Measurements from ENCODE around the gene SPTBN1.

Gene SPTBN1

DNA sequence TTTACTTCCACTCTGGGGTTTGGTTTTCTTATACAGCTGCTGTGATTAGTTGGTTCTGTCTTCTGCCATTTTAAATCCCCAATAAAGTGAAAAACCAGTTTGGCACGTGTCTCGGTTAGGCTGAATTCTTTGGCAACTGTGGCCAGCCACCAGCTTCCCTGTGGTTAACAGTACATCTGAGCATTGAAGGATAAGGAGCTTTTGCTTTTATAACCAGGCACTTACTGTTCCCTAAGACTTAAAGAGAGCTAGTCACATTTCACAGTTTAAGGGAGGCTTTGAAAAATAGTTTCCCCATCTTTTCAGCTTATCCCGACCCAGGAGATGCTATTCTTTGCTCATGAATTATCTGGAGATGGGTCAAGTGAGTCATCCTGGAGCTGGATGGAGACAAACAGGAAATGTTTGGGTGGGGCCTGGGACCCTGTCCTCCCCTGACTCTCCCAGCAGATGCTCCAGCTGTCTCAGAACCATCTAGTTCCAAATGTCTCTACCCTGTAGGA, 210.1 kb downstream of the SPTBN1 start:
- no peaks in the 10 kb centered on the region for H3K4me1 ChIP-seq (ENCODE audit: low read length)
- TF ChIP-seq, protein P1, sequence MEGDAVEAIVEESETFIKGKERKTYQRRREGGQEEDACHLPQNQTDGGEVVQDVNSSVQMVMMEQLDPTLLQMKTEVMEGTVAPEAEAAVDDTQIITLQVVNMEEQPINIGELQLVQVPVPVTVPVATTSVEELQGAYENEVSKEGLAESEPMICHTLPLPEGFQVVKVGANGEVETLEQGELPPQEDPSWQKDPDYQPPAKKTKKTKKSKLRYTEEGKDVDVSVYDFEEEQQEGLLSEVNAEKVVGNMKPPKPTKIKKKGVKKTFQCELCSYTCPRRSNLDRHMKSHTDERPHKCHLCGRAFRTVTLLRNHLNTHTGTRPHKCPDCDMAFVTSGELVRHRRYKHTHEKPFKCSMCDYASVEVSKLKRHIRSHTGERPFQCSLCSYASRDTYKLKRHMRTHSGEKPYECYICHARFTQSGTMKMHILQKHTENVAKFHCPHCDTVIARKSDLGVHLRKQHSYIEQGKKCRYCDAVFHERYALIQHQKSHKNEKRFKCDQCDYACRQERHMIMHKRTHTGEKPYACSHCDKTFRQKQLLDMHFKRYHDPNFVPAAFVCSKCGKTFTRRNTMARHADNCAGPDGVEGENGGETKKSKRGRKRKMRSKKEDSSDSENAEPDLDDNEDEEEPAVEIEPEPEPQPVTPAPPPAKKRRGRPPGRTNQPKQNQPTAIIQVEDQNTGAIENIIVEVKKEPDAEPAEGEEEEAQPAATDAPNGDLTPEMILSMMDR (IDR thresholded peaks at IDR 0.05; ENCODE audit: low read depth, low read length): no peak
- TF ChIP-seq EZH2phosphoT487 (IDR thresholded peaks at IDR 0.05; ENCODE audit: low read depth): no peak
- no peaks in the 10 kb centered on the region for H4K20me1 ChIP-seq (ENCODE audit: insufficient read depth, low read length)
- H2AFZ ChIP-seq (ENCODE audit: low read depth, low read length): no peak overlapping the region
- H3K9ac ChIP-seq (ENCODE audit: low read length): no peak overlapping the region
- peaks cover 11% of the 10 kb centered on the region for H3K36me3 ChIP-seq (replicated peaks; ENCODE audit: low read depth, low read length)
- H3K4me3 ChIP-seq (ENCODE audit: low read length): no peak overlapping the region
- no peaks in the 10 kb centered on the region for H3K27me3 ChIP-seq (ENCODE audit: low read depth, low read length)
- H3K79me2 ChIP-seq (ENCODE audit: low read length): no peaks in the 10 kb centered on the region
- H3K9me3 ChIP-seq (ENCODE audit: insufficient read depth, low read length): no peaks in the 10 kb centered on the region
- no peak overlapping the region for H3K27ac ChIP-seq (ENCODE audit: low read length)
- no peak overlapping the region for H3K4me2 ChIP-seq (ENCODE audit: low read length)

DNA sequence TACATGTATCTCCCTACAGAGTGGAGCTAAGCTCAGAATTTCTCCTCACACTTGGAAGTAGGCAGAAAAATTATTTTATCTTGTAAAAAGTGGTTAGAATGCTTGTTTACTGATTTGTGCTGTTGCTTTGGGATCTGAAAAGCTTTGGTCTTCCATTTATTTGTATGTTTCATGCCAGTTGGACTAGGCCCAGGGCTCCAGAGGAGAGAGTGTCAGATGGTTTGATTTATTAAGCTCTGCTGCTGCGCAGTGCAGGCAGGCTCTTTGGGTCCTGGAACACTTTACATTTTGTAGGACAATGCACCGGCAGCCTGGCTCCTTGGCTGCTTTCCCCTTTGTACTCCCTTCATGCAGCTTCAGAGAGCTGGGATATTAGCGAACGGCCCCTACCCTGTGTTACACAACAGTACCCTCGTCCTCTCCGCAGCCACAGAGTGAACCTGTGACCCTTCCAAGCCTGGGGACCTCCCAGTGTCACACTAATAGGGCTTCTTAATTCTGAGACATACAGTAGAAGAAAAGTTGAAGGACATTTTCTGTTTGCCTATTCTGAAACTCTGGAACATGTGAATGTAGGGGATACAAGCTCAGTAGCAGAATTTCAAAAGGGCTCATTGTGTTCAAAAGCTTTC, 210.6 kb downstream of the SPTBN1 start:
- Histone ChIP-seq H2AFZ (ENCODE audit: low read depth, low read length) (no peak overlapping the region), H3K27me3 (ENCODE audit: low read depth, low read length) (no peaks in the 10 kb centered on the region), H3K4me3 (ENCODE audit: low read length) (no peak overlapping the region), H3K4me2 (ENCODE audit: low read length) (no peak overlapping the region), H3K36me3 (replicated peaks; ENCODE audit: low read depth, low read length) (peaks cover 11% of the 10 kb centered on the region), H4K20me1 (ENCODE audit: insufficient read depth, low read length) (no peaks in the 10 kb centered on the region), H3K79me2 (ENCODE audit: low read length) (no peaks in the 10 kb centered on the region), H3K9ac (ENCODE audit: low read length) (no peak overlapping the region), H3K27ac (ENCODE audit: low read length) (no peak overlapping the region), H3K4me1 (ENCODE audit: low read length) (no peaks in the 10 kb centered on the region), H3K9me3 (ENCODE audit: insufficient read depth, low read length) (no peaks in the 10 kb centered on the region)
- TF ChIP-seq, protein P1 (IDR thresholded peaks at IDR 0.05; ENCODE audit: low read depth, low read length): no peak
- TF ChIP-seq EZH2phosphoT487 (IDR thresholded peaks at IDR 0.05; ENCODE audit: low read depth): no peak

DNA sequence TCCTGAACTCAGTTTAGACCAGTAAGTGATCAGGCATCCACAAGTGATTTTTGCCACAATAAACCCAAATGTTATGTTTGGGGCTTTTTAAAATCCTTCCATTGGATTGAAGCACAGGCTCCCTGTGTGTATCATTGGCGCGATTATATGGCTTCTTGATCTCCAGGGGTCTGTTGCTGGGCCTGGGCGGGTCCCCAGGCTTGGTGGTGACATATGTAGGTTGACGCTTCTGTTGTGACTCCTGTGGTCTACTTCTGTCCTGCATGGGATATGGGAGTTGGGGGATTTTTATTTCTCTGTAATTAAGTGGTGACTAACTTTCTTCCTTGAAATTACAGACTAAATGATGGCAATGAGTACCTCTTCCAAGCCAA, 211.1 kb downstream of the SPTBN1 start:
- Histone ChIP-seq H3K4me2 (ENCODE audit: low read length) (no peak overlapping the region), H3K79me2 (ENCODE audit: low read length) (no peaks in the 10 kb centered on the region), H3K36me3 (replicated peaks; ENCODE audit: low read depth, low read length) (peaks cover 11% of the 10 kb centered on the region), H3K27me3 (ENCODE audit: low read depth, low read length) (no peaks in the 10 kb centered on the region), H3K9ac (ENCODE audit: low read length) (no peak overlapping the region), H3K9me3 (ENCODE audit: insufficient read depth, low read length) (no peaks in the 10 kb centered on the region), H3K27ac (ENCODE audit: low read length) (no peak overlapping the region), H2AFZ (ENCODE audit: low read depth, low read length) (no peak overlapping the region), H3K4me3 (ENCODE audit: low read length) (no peak overlapping the region), H4K20me1 (ENCODE audit: insufficient read depth, low read length) (no peaks in the 10 kb centered on the region), H3K4me1 (ENCODE audit: low read length) (no peaks in the 10 kb centered on the region)
- TF ChIP-seq, protein P1 (IDR thresholded peaks at IDR 0.05; ENCODE audit: low read depth, low read length): no peak
- TF ChIP-seq EZH2phosphoT487 (IDR thresholded peaks at IDR 0.05; ENCODE audit: low read depth): no peak

DNA sequence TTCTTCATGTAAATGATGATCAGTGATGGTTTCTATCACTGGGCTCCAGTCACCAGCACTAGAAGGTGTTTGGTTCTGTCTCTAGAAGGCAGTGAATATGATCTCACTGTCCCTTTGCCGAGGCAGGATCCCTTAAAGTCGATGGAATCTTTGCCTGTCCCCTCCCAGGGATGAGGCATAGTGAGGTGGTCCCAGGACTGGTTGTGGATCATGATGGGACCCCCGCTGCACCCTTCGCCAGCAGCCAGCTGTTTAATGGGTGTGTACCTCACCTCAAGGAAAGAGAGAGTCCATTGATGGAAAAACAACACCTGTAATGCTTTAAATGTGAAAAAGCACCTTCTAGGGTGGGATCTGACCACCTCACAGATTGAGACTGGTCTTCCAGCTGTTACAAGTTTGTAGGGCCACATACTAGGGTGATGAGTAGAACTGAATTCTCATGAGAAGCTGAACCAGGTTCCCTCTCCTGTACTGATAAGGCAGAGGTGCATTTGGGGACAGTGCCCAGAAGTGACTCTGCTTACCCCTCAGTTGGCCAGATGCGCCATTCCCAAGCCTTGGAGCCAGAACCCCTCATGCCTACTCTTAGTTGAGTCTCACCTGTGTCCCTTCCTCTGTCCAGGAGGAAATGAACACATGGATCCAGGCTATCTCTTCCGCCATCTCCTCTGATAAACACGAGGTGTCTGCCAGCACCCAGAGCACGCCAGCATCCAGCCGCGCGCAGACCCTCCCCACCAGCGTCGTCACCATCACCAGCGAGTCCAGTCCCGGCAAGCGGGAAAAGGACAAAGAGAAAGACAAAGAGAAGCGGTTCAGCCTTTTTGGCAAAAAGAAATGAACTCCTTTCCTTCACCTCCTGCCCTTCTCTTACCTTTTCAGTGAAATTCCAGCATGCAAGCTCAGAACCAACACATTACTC, 211.9 kb downstream of the SPTBN1 start:
- H3K36me3 ChIP-seq (replicated peaks; ENCODE audit: low read depth, low read length): peaks cover 9% of the 10 kb centered on the region
- H3K4me3 ChIP-seq (ENCODE audit: low read length): no peak overlapping the region
- no peaks in the 10 kb centered on the region for H3K79me2 ChIP-seq (ENCODE audit: low read length)
- H3K4me1 ChIP-seq (ENCODE audit: low read length): peaks cover 6% of the 10 kb centered on the region
- no peak overlapping the region for H2AFZ ChIP-seq (ENCODE audit: low read depth, low read length)
- H3K27me3 ChIP-seq (ENCODE audit: low read depth, low read length): no peaks in the 10 kb centered on the region
- no peak overlapping the region for H3K4me2 ChIP-seq (ENCODE audit: low read length)
- no peaks in the 10 kb centered on the region for H4K20me1 ChIP-seq (ENCODE audit: insufficient read depth, low read length)
- no peak overlapping the region for H3K27ac ChIP-seq (ENCODE audit: low read length)
- H3K9me3 ChIP-seq (ENCODE audit: insufficient read depth, low read length): no peaks in the 10 kb centered on the region
- no peak for TF ChIP-seq EZH2phosphoT487 (IDR thresholded peaks at IDR 0.05; ENCODE audit: low read depth)
- TF ChIP-seq, protein P1 (IDR thresholded peaks at IDR 0.05; ENCODE audit: low read depth, low read length): no peak
- H3K9ac ChIP-seq (ENCODE audit: low read length): no peak overlapping the region
